ENCODE measurements around the gene PIWIL4.

DNA sequence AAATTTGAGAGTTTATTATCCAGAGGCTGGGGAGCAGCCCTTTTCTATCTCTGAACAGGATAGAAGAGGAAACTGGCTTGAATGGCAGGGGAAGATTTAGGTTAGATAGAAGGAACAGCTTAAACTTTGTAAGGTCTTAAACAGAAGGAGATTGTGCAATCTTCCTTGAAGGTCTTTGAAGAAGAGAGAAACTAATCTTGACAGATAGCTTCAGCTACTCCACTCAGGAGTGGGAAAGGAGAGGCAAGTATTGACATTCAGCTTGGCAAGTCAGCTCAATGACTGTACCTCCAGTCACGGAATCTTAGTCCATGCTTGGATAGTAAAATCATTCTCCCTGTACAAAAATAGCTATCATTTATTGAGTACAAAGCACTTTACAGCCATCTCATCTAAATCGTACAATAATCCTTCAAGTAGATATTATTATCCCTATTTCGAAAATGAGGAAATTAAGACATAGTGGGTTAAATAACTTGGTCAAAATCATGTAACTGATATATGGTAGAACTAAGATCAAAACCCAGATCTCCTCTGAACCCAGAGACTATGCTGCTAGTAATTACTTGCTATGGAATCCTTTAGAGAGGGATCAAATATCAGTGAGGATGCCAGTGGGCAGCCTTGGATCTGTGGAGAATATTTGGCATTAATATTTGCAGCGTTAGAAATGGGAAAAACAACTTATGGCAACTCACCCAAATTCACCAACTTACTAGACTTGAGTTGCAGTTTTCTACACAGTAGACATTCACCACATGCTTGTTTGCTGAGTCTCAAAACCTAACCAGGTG is 40.3 kb upstream of the PIWIL4 start:
- TF ChIP-seq, protein P1, sequence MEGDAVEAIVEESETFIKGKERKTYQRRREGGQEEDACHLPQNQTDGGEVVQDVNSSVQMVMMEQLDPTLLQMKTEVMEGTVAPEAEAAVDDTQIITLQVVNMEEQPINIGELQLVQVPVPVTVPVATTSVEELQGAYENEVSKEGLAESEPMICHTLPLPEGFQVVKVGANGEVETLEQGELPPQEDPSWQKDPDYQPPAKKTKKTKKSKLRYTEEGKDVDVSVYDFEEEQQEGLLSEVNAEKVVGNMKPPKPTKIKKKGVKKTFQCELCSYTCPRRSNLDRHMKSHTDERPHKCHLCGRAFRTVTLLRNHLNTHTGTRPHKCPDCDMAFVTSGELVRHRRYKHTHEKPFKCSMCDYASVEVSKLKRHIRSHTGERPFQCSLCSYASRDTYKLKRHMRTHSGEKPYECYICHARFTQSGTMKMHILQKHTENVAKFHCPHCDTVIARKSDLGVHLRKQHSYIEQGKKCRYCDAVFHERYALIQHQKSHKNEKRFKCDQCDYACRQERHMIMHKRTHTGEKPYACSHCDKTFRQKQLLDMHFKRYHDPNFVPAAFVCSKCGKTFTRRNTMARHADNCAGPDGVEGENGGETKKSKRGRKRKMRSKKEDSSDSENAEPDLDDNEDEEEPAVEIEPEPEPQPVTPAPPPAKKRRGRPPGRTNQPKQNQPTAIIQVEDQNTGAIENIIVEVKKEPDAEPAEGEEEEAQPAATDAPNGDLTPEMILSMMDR (IDR thresholded peaks at IDR 0.05; ENCODE audit: borderline replicate concordance, extremely low read depth, low read length, poor library complexity, severe bottlenecking): no peak
- TF ChIP-seq EZH2 (IDR thresholded peaks at IDR 0.05; ENCODE audit: borderline replicate concordance, low read depth, low read length, severe bottlenecking): no peak
